Adrenal gland (tissue), 5 donors: Measurements from ENCODE around the gene CEBPG.
A peak's percentile ranks its signal among the peaks of the same experiment; 100 is the strongest.

ENCODE experiments used
- CTCF ChIP-seq, 6 experiments: fragments of 450-650 bp in 4 of 6; fragments of 200-600 bp in 2 of 6; sonication (generic) in 1 of 6; IDR thresholded peaks; 1 replicate in 5 of 6; 2 replicates in 1 of 6; pipeline versions ENCODE4 v1.5.1 to v1.8.0; 2016 to 2021; ENCODE audit warnings: antibody characterized with exemption in 6 of 6, mild to moderate bottlenecking in 2 of 6, moderate library complexity in 1 of 6
- POLR2A ChIP-seq, 2 donors: fragments of 450-650 bp; IDR thresholded peaks; one replicate each; pipeline ENCODE4 v1.6.1; 2017; ENCODE audit warnings: antibody characterized with exemption in 2 of 2, mild to moderate bottlenecking in 2 of 2, moderate library complexity in 1 of 2
- donor health status: DM: no; HTN: no; CAD: no.

GRCh38 chr19:33374236-33374714 lies 766 bp downstream of the CEBPG start:
- TF ChIP-seq CTCF (IDR thresholded peaks at IDR 0.05) (peak in 1 of 6 experiments; percentile 10), POLR2A (IDR thresholded peaks at IDR 0.05) (no peak)
